K562 (cell line): Measurements from ENCODE around the gene PIAS3. TPM values are rescaled to one million over a fixed set of nuclear protein-coding genes. Genes with fewer than 3 reads are reported as not detected.

ENCODE experiments used
- microRNA-seq: library from miRNA; unstranded; fragments of <30 nt; microRNA quantifications from one replicate; pipeline ENCODE4, GENCODE V29; 2018; ENCODE audit warnings: borderline microRNAs expressed
- polyA plus RNA-seq, 8 experiments: library from polyadenylated mRNA; depleted of rRNA in 4 of 8; stranded (reverse) in 5 of 8; unstranded in 3 of 8; fragments of >200 nt; fragmentation: Nextera tagmentation in 2 of 8; fragmentation: Illumina TruSeq in 1 of 8; extraction: Ambion mirVana in 2 of 8; extraction: Trizol in 1 of 8; gene quantifications; 2 replicates each; pipeline versions ENCODE4 v1.2.1 to v1.2.3, GENCODE V29; 2011 to 2014; ENCODE audit warnings: inconsistent platforms in 1 of 8, missing spikeins in 1 of 8
- small RNA-seq: library from RNA; depleted of rRNA; stranded (forward); fragments of <200 nt; gene quantifications from one replicate; pipeline ENCODE3, GENCODE V24; 2014
- total RNA-seq, 7 experiments: library from RNA; depleted of rRNA in 6 of 7; stranded (reverse); fragments of >200 nt in 6 of 7; fragmentation: Illumina TruSeq in 2 of 7; extraction: Trizol in 2 of 7; gene quantifications; 2 replicates each; pipeline versions ENCODE4 v1.2.1 to v1.2.3, GENCODE V29; 2011 to 2021; ENCODE audit warnings: low replicate concordance in 1 of 7

PIAS3 gene
- total and polyA plus RNA-seq, 9 of the 15 experiments (the other 6 are each of a cell fraction or from before 2014, with no cell fraction given), result 1.1 to 25.6 (median 7.9) TPM

Small RNA genes lying within 50 kb of the gene (microRNA-seq; reads per million reads assigned to microRNA genes)
- not detected for gene MIR6736

Small RNA genes lying within 50 kb of the gene (small RNA-seq; reads per million reads assigned to genes)
- gene MIR6736, result not detected

Other genes starting within 250 kb of the PIAS3 start
Only the 7 nearest of the 14 such genes appear.
- 8.4 and 8.8 TPM in 2 replicates for gene RNF115, start 35.0 kb downstream of the PIAS3 start, total RNA-seq (2014; rRNA removed)
- gene RNF115, start 35.0 kb downstream of the PIAS3 start, total RNA-seq (2014; rRNA removed; fragmentation: Illumina TruSeq; extraction: Trizol), result 12.5 and 13.6 TPM in 2 replicates
- gene RNF115, start 35.0 kb downstream of the PIAS3 start, total RNA-seq (2015; rRNA removed; fragmentation: Illumina TruSeq; extraction: Trizol), result 11.5 and 12.3 TPM in 2 replicates
- gene RNF115, start 35.0 kb downstream of the PIAS3 start, total RNA-seq (2021), result 9.5 and 10.2 TPM in 2 replicates
- gene RNF115, start 35.0 kb downstream of the PIAS3 start, polyA plus RNA-seq (2011; rRNA removed), result 12.1 and 14.3 TPM in 2 replicates
- gene RNF115, start 35.0 kb downstream of the PIAS3 start, polyA plus RNA-seq (2014; fragmentation: Illumina TruSeq; extraction: Trizol), result 8.4 and 9.9 TPM in 2 replicates
- 1 to 10 TPM; 1.9 to 2.0 TPM for gene RNF115, start 35.0 kb downstream of the PIAS3 start, polyA plus RNA-seq (2014; fragmentation: Nextera tagmentation; extraction: Ambion mirVana)
- 6.9 and 7.8 TPM in 2 replicates for gene RNF115, start 35.0 kb downstream of the PIAS3 start, polyA plus RNA-seq (2014; rRNA removed)
- 42.0 and 44.8 TPM in 2 replicates for gene POLR3C, start 34.9 kb downstream of the PIAS3 start, total RNA-seq (2014; rRNA removed)
- 50.7 and 53.9 TPM in 2 replicates for gene POLR3C, start 34.9 kb downstream of the PIAS3 start, total RNA-seq (2014; rRNA removed; fragmentation: Illumina TruSeq; extraction: Trizol)
- gene POLR3C, start 34.9 kb downstream of the PIAS3 start, total RNA-seq (2015; rRNA removed; fragmentation: Illumina TruSeq; extraction: Trizol), result 54.6 and 56.8 TPM in 2 replicates
- 45.2 and 46.0 TPM in 2 replicates for gene POLR3C, start 34.9 kb downstream of the PIAS3 start, total RNA-seq (2021)
- 31.5 and 42.9 TPM in 2 replicates for gene POLR3C, start 34.9 kb downstream of the PIAS3 start, polyA plus RNA-seq (2011; rRNA removed)
- gene POLR3C, start 34.9 kb downstream of the PIAS3 start, polyA plus RNA-seq (2014; fragmentation: Illumina TruSeq; extraction: Trizol), result 58.1 and 64.1 TPM in 2 replicates
- 10 to 100 TPM; 19.7 to 49.9 TPM for gene POLR3C, start 34.9 kb downstream of the PIAS3 start, polyA plus RNA-seq (2014; fragmentation: Nextera tagmentation; extraction: Ambion mirVana)
- 36.9 and 43.5 TPM in 2 replicates for gene POLR3C, start 34.9 kb downstream of the PIAS3 start, polyA plus RNA-seq (2014; rRNA removed)
- 6.8 and 9.9 TPM in 2 replicates for gene NUDT17, start 13.5 kb downstream of the PIAS3 start, total RNA-seq (2014; rRNA removed)
- gene NUDT17, start 13.5 kb downstream of the PIAS3 start, total RNA-seq (2014; rRNA removed; fragmentation: Illumina TruSeq; extraction: Trizol), result 4.5 and 5.5 TPM in 2 replicates
- gene NUDT17, start 13.5 kb downstream of the PIAS3 start, total RNA-seq (2015; rRNA removed; fragmentation: Illumina TruSeq; extraction: Trizol), result 4.2 and 5.2 TPM in 2 replicates
- gene NUDT17, start 13.5 kb downstream of the PIAS3 start, total RNA-seq (2021), result 6.1 and 7.2 TPM in 2 replicates
- gene NUDT17, start 13.5 kb downstream of the PIAS3 start, polyA plus RNA-seq (2011; rRNA removed), result 10.0 and 11.4 TPM in 2 replicates
- 7.6 and 8.3 TPM in 2 replicates for gene NUDT17, start 13.5 kb downstream of the PIAS3 start, polyA plus RNA-seq (2014; fragmentation: Illumina TruSeq; extraction: Trizol)
- gene NUDT17, start 13.5 kb downstream of the PIAS3 start, polyA plus RNA-seq (2014; fragmentation: Nextera tagmentation; extraction: Ambion mirVana), result 1 to 10 TPM; 2.1 to 3.1 TPM
- 7.8 and 10.7 TPM in 2 replicates for gene NUDT17, start 13.5 kb downstream of the PIAS3 start, polyA plus RNA-seq (2014; rRNA removed)
- gene ANKRD35, start 26.8 kb upstream of the PIAS3 start, total RNA-seq (2014; rRNA removed), result 0.12 and 0.14 TPM in 2 replicates
- gene ANKRD35, start 26.8 kb upstream of the PIAS3 start, total RNA-seq (2014; rRNA removed; fragmentation: Illumina TruSeq; extraction: Trizol), result 0.07 TPM in 1 of 2 replicates, not detected in the other
- 0.08 TPM in 1 of 2 replicates, not detected in the other for gene ANKRD35, start 26.8 kb upstream of the PIAS3 start, total RNA-seq (2015; rRNA removed; fragmentation: Illumina TruSeq; extraction: Trizol)
- 0.07 TPM in 1 of 2 replicates, not detected in the other for gene ANKRD35, start 26.8 kb upstream of the PIAS3 start, total RNA-seq (2021)
- gene ANKRD35, start 26.8 kb upstream of the PIAS3 start, polyA plus RNA-seq (2011; rRNA removed), result not detected in 2 replicates
- gene ANKRD35, start 26.8 kb upstream of the PIAS3 start, polyA plus RNA-seq (2014; fragmentation: Illumina TruSeq; extraction: Trizol), result 0.07 TPM in 1 of 2 replicates, not detected in the other
- gene ANKRD35, start 26.8 kb upstream of the PIAS3 start, polyA plus RNA-seq (2014; fragmentation: Nextera tagmentation; extraction: Ambion mirVana), result not detected
- gene ANKRD35, start 26.8 kb upstream of the PIAS3 start, polyA plus RNA-seq (2014; rRNA removed), result 0.07 TPM in 1 of 2 replicates, not detected in the other
- gene ITGA10, start 51.0 kb upstream of the PIAS3 start, total RNA-seq (2014; rRNA removed), result 0.05 TPM in 1 of 2 replicates, not detected in the other
- 0.11 and 0.35 TPM in 2 replicates for gene ITGA10, start 51.0 kb upstream of the PIAS3 start, total RNA-seq (2014; rRNA removed; fragmentation: Illumina TruSeq; extraction: Trizol)
- gene ITGA10, start 51.0 kb upstream of the PIAS3 start, total RNA-seq (2015; rRNA removed; fragmentation: Illumina TruSeq; extraction: Trizol), result 0.08 and 0.14 TPM in 2 replicates
- gene ITGA10, start 51.0 kb upstream of the PIAS3 start, total RNA-seq (2021), result 0.09 and 0.20 TPM in 2 replicates
- 0.14 and 0.26 TPM in 2 replicates for gene ITGA10, start 51.0 kb upstream of the PIAS3 start, polyA plus RNA-seq (2011; rRNA removed)
- gene ITGA10, start 51.0 kb upstream of the PIAS3 start, polyA plus RNA-seq (2014; fragmentation: Illumina TruSeq; extraction: Trizol), result 0.06 and 0.09 TPM in 2 replicates
- gene ITGA10, start 51.0 kb upstream of the PIAS3 start, polyA plus RNA-seq (2014; fragmentation: Nextera tagmentation; extraction: Ambion mirVana), result under 1 TPM; 0.08 TPM
- 0.01 and 0.65 TPM in 2 replicates for gene ITGA10, start 51.0 kb upstream of the PIAS3 start, polyA plus RNA-seq (2014; rRNA removed)
- 13.2 and 18.8 TPM in 2 replicates for gene PEX11B, start 59.6 kb upstream of the PIAS3 start, total RNA-seq (2014; rRNA removed)
- 16.9 and 18.1 TPM in 2 replicates for gene PEX11B, start 59.6 kb upstream of the PIAS3 start, total RNA-seq (2014; rRNA removed; fragmentation: Illumina TruSeq; extraction: Trizol)
- gene PEX11B, start 59.6 kb upstream of the PIAS3 start, total RNA-seq (2015; rRNA removed; fragmentation: Illumina TruSeq; extraction: Trizol), result 18.5 and 18.6 TPM in 2 replicates
- gene PEX11B, start 59.6 kb upstream of the PIAS3 start, total RNA-seq (2021), result 18.9 and 21.2 TPM in 2 replicates
- 60.0 and 60.3 TPM in 2 replicates for gene PEX11B, start 59.6 kb upstream of the PIAS3 start, polyA plus RNA-seq (2011; rRNA removed)
- gene PEX11B, start 59.6 kb upstream of the PIAS3 start, polyA plus RNA-seq (2014; fragmentation: Illumina TruSeq; extraction: Trizol), result 24.6 and 26.3 TPM in 2 replicates
- gene PEX11B, start 59.6 kb upstream of the PIAS3 start, polyA plus RNA-seq (2014; fragmentation: Nextera tagmentation; extraction: Ambion mirVana), result 10 to 100 TPM; 42.3 to 52.7 TPM
- 21.7 and 23.4 TPM in 2 replicates for gene PEX11B, start 59.6 kb upstream of the PIAS3 start, polyA plus RNA-seq (2014; rRNA removed)
- gene RBM8A, start 68.4 kb upstream of the PIAS3 start, total RNA-seq (2014; rRNA removed), result 235 and 257 TPM in 2 replicates
- gene RBM8A, start 68.4 kb upstream of the PIAS3 start, total RNA-seq (2014; rRNA removed; fragmentation: Illumina TruSeq; extraction: Trizol), result 228 and 266 TPM in 2 replicates
- gene RBM8A, start 68.4 kb upstream of the PIAS3 start, total RNA-seq (2015; rRNA removed; fragmentation: Illumina TruSeq; extraction: Trizol), result 283 and 291 TPM in 2 replicates
- gene RBM8A, start 68.4 kb upstream of the PIAS3 start, total RNA-seq (2021), result 206 and 215 TPM in 2 replicates
- gene RBM8A, start 68.4 kb upstream of the PIAS3 start, polyA plus RNA-seq (2011; rRNA removed), result 152 and 225 TPM in 2 replicates
- 240 and 324 TPM in 2 replicates for gene RBM8A, start 68.4 kb upstream of the PIAS3 start, polyA plus RNA-seq (2014; fragmentation: Illumina TruSeq; extraction: Trizol)
- 1,000 to 10,000 TPM in 1 of 2 experiments, 100 to 1,000 TPM in 1; 763 to 1,035 TPM for gene RBM8A, start 68.4 kb upstream of the PIAS3 start, polyA plus RNA-seq (2014; fragmentation: Nextera tagmentation; extraction: Ambion mirVana)
- 301 and 311 TPM in 2 replicates for gene RBM8A, start 68.4 kb upstream of the PIAS3 start, polyA plus RNA-seq (2014; rRNA removed)